B cell (primary cell): ENCODE measurements around the gene FAM120A. TPM values are rescaled to one million over a fixed set of nuclear protein-coding genes. Genes with fewer than 3 reads are reported as not detected.
A peak's percentile ranks its signal among the peaks of the same experiment; 100 is the strongest.

Source experiments
- ATAC-seq: fragments of 200-7000 bp; cut with Tn5 transposase; one replicate; pipeline ENCODE4 v1.10.0; 2021; ENCODE audit warnings: low read depth, mild to moderate bottlenecking, moderate number of reproducible peaks, moderate library complexity
- CTCF ChIA-PET: fragments of 350-600 bp; sonication (Branson Sonifier 250); formaldehyde crosslinking; loops from one replicate; lab custom pipeline; 2021; ENCODE audit warnings: antibody characterized with exemption, inconsistent platforms; lab: Charles Lee
- POLR2A ChIA-PET: fragments of 350-600 bp; sonication (Branson Sonifier 250); formaldehyde crosslinking; loops from one replicate; lab custom pipeline; 2021; ENCODE audit warnings: antibody characterized with exemption; lab: Charles Lee
- DNase-seq: peaks from one replicate; pipeline ENCODE4 v3.0.0; 2013
- H2AFZ ChIP-seq: 2 replicates; pipeline ENCODE4 v1.6.1; 2012; ENCODE audit warnings: mild to moderate bottlenecking, low read depth, low read length; ENCODE audit not compliant: insufficient read depth, poor library complexity, severe bottlenecking
- H3K27ac ChIP-seq, 2 donors: 1 replicate in 1 of 2; 2 replicates in 1 of 2; pipeline ENCODE4 v1.5.1; 2012 to 2013; ENCODE audit warnings: low read length in 2 of 2, mild to moderate bottlenecking in 2 of 2, moderate library complexity in 1 of 2
- H3K27me3 ChIP-seq, 4 experiments: fragments of 200-600 bp in 1 of 4; sonication (generic) in 1 of 4; replicated peaks in 1 of 4; 1 replicate in 2 of 4; 2 replicates in 2 of 4; pipeline versions ENCODE4 v1.6.1 to v1.7.0; 2013 to 2016; ENCODE audit warnings: low read length in 3 of 4, mild to moderate bottlenecking in 2 of 4, mixed read lengths in 1 of 4, moderate library complexity in 1 of 4; ENCODE audit not compliant: insufficient read depth in 4 of 4, control insufficient read depth in 3 of 4; ENCODE audit errors: control extremely low read depth in 1 of 4
- H3K36me3 ChIP-seq, 2 experiments: replicated peaks in 1 of 2; 1 replicate in 1 of 2; 2 replicates in 1 of 2; pipeline versions ENCODE4 v1.6.1 to v1.7.1; 2013; ENCODE audit warnings: low read length in 1 of 2; ENCODE audit not compliant: insufficient read depth in 2 of 2, control insufficient read depth in 1 of 2; ENCODE audit errors: control extremely low read depth in 1 of 2, extremely low read depth in 1 of 2
- H3K4me1 ChIP-seq, 2 donors: fragments of 200-600 bp in 1 of 2; sonication (generic) in 1 of 2; 1 replicate in 1 of 2; 2 replicates in 1 of 2; pipeline versions ENCODE4 v1.5.1 to v1.6.1; 2013 to 2017; ENCODE audit warnings: low read length in 2 of 2; ENCODE audit not compliant: control insufficient read depth in 2 of 2, insufficient read depth in 2 of 2
- H3K4me2 ChIP-seq: replicated peaks from 2 replicates; pipeline ENCODE3; 2012; ENCODE audit warnings: mild to moderate bottlenecking, low read depth, low read length; ENCODE audit not compliant: poor library complexity, severe bottlenecking
- H3K4me3 ChIP-seq, 5 experiments: fragments of 200-600 bp in 1 of 5; sonication (generic) in 1 of 5; 1 replicate in 3 of 5; 2 replicates in 2 of 5; pipeline versions ENCODE4 v1.5.1 to v1.7.0; 2011 to 2016; ENCODE audit warnings: low read length in 4 of 5, mild to moderate bottlenecking in 4 of 5, low read depth in 2 of 5, control low read depth in 1 of 5, moderate library complexity in 1 of 5; ENCODE audit not compliant: insufficient read depth in 1 of 5; ENCODE audit errors: control extremely low read depth in 1 of 5, extremely low read depth in 1 of 5
- H3K79me2 ChIP-seq: fragments of 200-600 bp; sonication (generic); one replicate; pipeline ENCODE4 v1.6.0; 2016; ENCODE audit warnings: low read length; ENCODE audit not compliant: control insufficient read depth, insufficient read depth
- H3K9ac ChIP-seq: fragments of 200-600 bp; sonication (generic); 2 replicates; pipeline ENCODE4 v1.6.1; 2017; ENCODE audit warnings: mild to moderate bottlenecking, low read length, moderate library complexity
- H3K9me3 ChIP-seq, 3 donors: one replicate each; pipeline versions ENCODE4 v1.6.1 to v1.7.1; 2013; ENCODE audit warnings: low read length in 2 of 3; ENCODE audit not compliant: control insufficient read depth in 2 of 3, insufficient read depth in 1 of 3; ENCODE audit errors: control extremely low read depth in 1 of 3
- H4K20me1 ChIP-seq: 2 replicates; pipeline ENCODE4 v1.6.0; 2012; ENCODE audit warnings: mild to moderate bottlenecking, low read length; ENCODE audit not compliant: insufficient read depth, control insufficient read depth, poor library complexity, severe bottlenecking
- H3K27ac Mint-ChIP-seq: one replicate; pipeline ENCODE4 v1.8.0; 2021; ENCODE audit warnings: mixed read lengths
- H3K27me3 Mint-ChIP-seq: one replicate; pipeline ENCODE4 v1.8.0; 2021; ENCODE audit warnings: mixed read lengths
- H3K4me1 Mint-ChIP-seq: one replicate; pipeline ENCODE4 v1.8.0; 2021; ENCODE audit warnings: mixed read lengths
- H3K4me3 Mint-ChIP-seq: one replicate; pipeline ENCODE4 v1.8.0; 2021; ENCODE audit warnings: mixed read lengths
- H3K9me3 Mint-ChIP-seq: one replicate; pipeline ENCODE4 v1.8.0; 2022; ENCODE audit warnings: mixed read lengths; ENCODE audit not compliant: insufficient read depth
- EZH2 ChIP-seq: IDR thresholded peaks from 2 replicates; pipeline ENCODE4 v1.6.1; 2012; ENCODE audit warnings: borderline replicate concordance, low read depth, mild to moderate bottlenecking, moderate library complexity, low read length; ENCODE audit not compliant: insufficient read depth, poor library complexity, severe bottlenecking
- WGBS: methylation state at CpG from one replicate; pipeline ENCODE4 v1.1.5; 2013; ENCODE audit warnings: missing lambda C conversion rate; ENCODE audit not compliant: insufficient coverage; 5-methylcytosine and 5-hydroxymethylcytosine counted together
- intact Hi-C: fragments of 100-400 bp; cut with micrococcal nuclease; formaldehyde crosslinking; loops from one replicate; pipeline ENCODE4 v1.10.0; 2022
- polyA plus RNA-seq: library from polyadenylated mRNA; depleted of rRNA; stranded (reverse); fragments of >200 nt; gene quantifications from 2 replicates; pipeline ENCODE4 v1.2.3, GENCODE V29; 2012
- total RNA-seq, 2 donors: library from RNA; stranded (reverse); fragments of 120-200 nt in 1 of 2; gene quantifications; 1 replicate in 1 of 2; 2 replicates in 1 of 2; pipeline versions ENCODE4 v1.2.3 to v1.2.4, GENCODE V29; 2013 to 2022
- TF ChIP-seq, protein P1 (sequence below): fragments of 200-600 bp; IDR thresholded peaks from one replicate; pipeline ENCODE4 v1.8.0; 2022; ENCODE audit warnings: antibody characterized with exemption, mild to moderate bottlenecking

The FAM120A gene
- total and polyA plus RNA-seq, 2 donors (not counting 1 experiment from before 2014, with no cell fraction given): 48.4 to 105 TPM

DNA sequence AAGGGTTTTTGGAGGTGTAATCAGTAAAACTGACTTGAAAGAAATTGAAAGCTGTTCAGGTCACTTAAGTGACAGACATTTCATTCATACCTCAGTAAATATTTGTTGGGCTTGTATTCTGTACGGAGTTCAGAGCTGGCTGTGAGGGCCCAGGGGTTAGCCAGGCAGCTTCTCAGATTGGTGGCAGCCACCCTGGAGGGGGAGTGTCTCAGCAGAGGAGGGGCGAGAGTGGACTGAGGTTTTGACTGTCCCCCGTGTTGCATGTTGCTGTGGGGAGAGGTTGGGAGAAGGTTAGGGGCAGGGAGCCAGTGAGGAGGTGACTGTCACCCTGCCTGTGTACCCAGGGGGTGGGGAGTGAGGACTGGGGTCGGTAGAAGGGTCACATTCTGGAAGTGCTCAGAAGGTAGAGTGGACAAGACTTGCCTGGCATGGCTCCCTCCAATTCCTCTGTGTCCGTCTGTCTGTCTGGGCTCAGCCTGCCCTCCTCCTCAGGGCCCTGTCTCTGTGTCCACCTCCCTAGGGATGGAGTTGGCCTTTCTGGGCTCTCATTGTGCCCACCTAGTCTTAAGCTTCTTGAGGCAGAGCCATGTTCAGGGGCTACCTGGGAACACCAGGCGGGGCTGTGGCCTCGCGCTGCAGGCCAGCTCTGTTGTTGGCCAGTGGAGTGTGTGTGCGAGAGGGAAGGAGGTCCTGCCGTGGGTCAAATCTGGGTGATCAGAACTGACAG, 129.3 kb downstream of the FAM120A start:
- TF ChIP-seq EZH2: no peak
- TF ChIP-seq, protein P1, sequence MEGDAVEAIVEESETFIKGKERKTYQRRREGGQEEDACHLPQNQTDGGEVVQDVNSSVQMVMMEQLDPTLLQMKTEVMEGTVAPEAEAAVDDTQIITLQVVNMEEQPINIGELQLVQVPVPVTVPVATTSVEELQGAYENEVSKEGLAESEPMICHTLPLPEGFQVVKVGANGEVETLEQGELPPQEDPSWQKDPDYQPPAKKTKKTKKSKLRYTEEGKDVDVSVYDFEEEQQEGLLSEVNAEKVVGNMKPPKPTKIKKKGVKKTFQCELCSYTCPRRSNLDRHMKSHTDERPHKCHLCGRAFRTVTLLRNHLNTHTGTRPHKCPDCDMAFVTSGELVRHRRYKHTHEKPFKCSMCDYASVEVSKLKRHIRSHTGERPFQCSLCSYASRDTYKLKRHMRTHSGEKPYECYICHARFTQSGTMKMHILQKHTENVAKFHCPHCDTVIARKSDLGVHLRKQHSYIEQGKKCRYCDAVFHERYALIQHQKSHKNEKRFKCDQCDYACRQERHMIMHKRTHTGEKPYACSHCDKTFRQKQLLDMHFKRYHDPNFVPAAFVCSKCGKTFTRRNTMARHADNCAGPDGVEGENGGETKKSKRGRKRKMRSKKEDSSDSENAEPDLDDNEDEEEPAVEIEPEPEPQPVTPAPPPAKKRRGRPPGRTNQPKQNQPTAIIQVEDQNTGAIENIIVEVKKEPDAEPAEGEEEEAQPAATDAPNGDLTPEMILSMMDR: no peak
- Mint-ChIP-seq H3K27me3 (no peaks in the 10 kb centered on the region), H3K4me1 (peaks cover 26% of the 10 kb centered on the region), H3K4me3 (no peak overlapping the region), H3K9me3 (peaks cover 5% of the 10 kb centered on the region), H3K27ac (peak overlapping the region; percentile 11)
- H3K27me3 ChIP-seq: no peaks in the 10 kb centered on the region
- ChIA-PET POLR2A (interaction anchor here (0.6 kb wide), 1 partner anchor 898 kb away, joined by 6 read pairs; no protein-coding TSS in a partner anchor), CTCF (interaction anchor here (2.8 kb wide), 1 partner anchor 14 kb away, joined by 12 read pairs; no protein-coding TSS in a partner anchor)
- H4K20me1 ChIP-seq: peaks cover 15% of the 10 kb centered on the region
- no peak overlapping the region for H3K27ac ChIP-seq
- no peaks in the 10 kb centered on the region for H3K36me3 ChIP-seq
- H3K4me1 ChIP-seq: peaks cover 8 to 11% of the 10 kb centered on the region in 2 donors
- ATAC-seq (no peak), DNase-seq (no peak)
- H3K9me3 ChIP-seq: peaks cover 0 to 6% (median 0%) of the 10 kb centered on the region in 3 donors
- no peak overlapping the region for H2AFZ ChIP-seq
- H3K79me2 ChIP-seq: peaks cover 60% of the 10 kb centered on the region
- intact Hi-C loops: no loop called here
- H3K4me3 ChIP-seq: no peak overlapping the region
- WGBS: 90% methylated on average over 10 of the region's 10 CpGs
- no peak overlapping the region for H3K9ac ChIP-seq
- no peak overlapping the region for H3K4me2 ChIP-seq

DNA sequence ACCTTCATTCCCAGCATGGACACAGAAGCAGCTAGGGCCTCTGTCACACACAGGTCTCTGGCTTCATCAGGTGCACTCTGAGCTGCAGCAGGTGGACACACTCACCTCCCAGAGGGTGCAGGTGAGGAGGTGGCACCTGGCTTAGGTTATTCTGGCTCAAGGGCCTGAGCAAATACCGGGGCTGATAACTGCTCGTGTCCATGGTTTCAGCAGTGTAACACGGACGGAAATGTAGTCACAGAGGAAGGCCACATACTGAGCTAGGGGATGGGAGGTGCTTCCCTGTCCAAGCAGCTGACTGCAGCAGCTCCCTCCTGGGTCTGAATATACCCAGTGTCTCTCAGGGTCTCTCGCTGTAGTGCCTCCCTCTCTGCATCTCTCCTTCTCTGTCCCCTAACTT, 130.6 kb downstream of the FAM120A start:
- no peaks in the 10 kb centered on the region for H3K36me3 ChIP-seq
- no peaks in the 10 kb centered on the region for H3K27me3 ChIP-seq
- Mint-ChIP-seq H3K9me3 (peaks cover 5% of the 10 kb centered on the region), H3K27ac (no peak overlapping the region), H3K4me3 (no peak overlapping the region), H3K4me1 (peaks cover 29% of the 10 kb centered on the region), H3K27me3 (no peaks in the 10 kb centered on the region)
- H3K4me1 ChIP-seq: peaks cover 8 to 11% of the 10 kb centered on the region in 2 donors
- H3K4me3 ChIP-seq: no peak overlapping the region
- H2AFZ ChIP-seq: no peak overlapping the region
- no peak for TF ChIP-seq EZH2
- peaks cover 26% of the 10 kb centered on the region for H4K20me1 ChIP-seq
- CTCF ChIA-PET: interaction anchor here (0.5 to 2.8 kb wide), 2 partner anchors 16 to 935 kb away, joined by 3 to 12 read pairs; no protein-coding TSS in a partner anchor
- H3K9ac ChIP-seq: no peak overlapping the region
- H3K4me2 ChIP-seq: no peak overlapping the region
- 96% methylated on average over 5 of the region's 5 CpGs for WGBS
- ATAC-seq (no peak), DNase-seq (no peak)
- POLR2A ChIA-PET: no interaction called here
- peaks cover 0 to 6% (median 0%) of the 10 kb centered on the region in 3 donors for H3K9me3 ChIP-seq
- intact Hi-C loops: no loop called here
- H3K27ac ChIP-seq: no peak overlapping the region
- peaks cover 70% of the 10 kb centered on the region for H3K79me2 ChIP-seq
